ENCODE results near the gene ZNF497. TPM values are rescaled to one million over a fixed set of nuclear protein-coding genes. Genes with fewer than 3 reads are reported as not detected.
A peak's percentile ranks its signal among the peaks of the same experiment; 100 is the strongest.

ZNF497 gene
- total RNA-seq (1 to 10 TPM in 4 of 5 donors, under 1 TPM in 1; 0.98 to 3.4 (median 2.2) TPM), total RNA-seq (0.15 to 3.4 (median 1.2) reads per million in 29 experiments)
- 0.85 TPM for total RNA-seq (2013)

- no peaks in the 10 kb centered on the region for H3K9me3 Mint-ChIP-seq
- H3K27ac Mint-ChIP-seq = peak within 1 kb of the TSS; percentile 80 to 90
- H3K27me3 ChIP-seq (replicated peaks in 1 of 2; ENCODE audit: control insufficient read depth in 2 of 2, extremely low read depth in 1 of 2, insufficient read depth in 2 of 2, low read length in 1 of 2) = peaks cover 0 to 22% of the 10 kb centered on the region in 2 experiments
- peak within 1 kb of the TSS; percentile 67 for H3K27ac ChIP-seq (ENCODE audit: low read length)
- no peaks in the 10 kb centered on the region for H3K36me3 Mint-ChIP-seq
- ChIA-PET POLR2A (interaction anchor here in 1 of 2 donors (0.7 to 1.0 kb wide), 2 partner anchors 52 to 56 kb away, joined by 3 to 4 read pairs; no protein-coding TSS in a partner anchor), CTCF (interaction anchor here in 1 of 2 donors (0.6 to 1.2 kb wide), 6 partner anchors 15 to 179 kb away, joined by 3 to 8 read pairs (median 4); partner anchors contain the start of genes ZBTB45 and ZNF324B)
- no peaks in the 10 kb centered on the region for H3K36me3 ChIP-seq (ENCODE audit: control insufficient read depth in 2 of 2, extremely low read depth in 1 of 2, insufficient read depth in 1 of 2, low read length in 1 of 2)
- peaks cover 0 to 31% of the 10 kb centered on the region in 2 experiments for H3K4me1 ChIP-seq (ENCODE audit: control insufficient read depth in 1 of 2, extremely low read depth in 1 of 2, insufficient read depth in 2 of 2, low read length in 2 of 2)
- peaks cover 11 to 17% (median 11%) of the 10 kb centered on the region in 3 donors for H3K4me1 Mint-ChIP-seq
- WGBS (ENCODE audit: insufficient coverage) = under 1% methylated on average over 73 of the region's 74 CpGs
- ATAC-seq (replicated peaks in 1 of 4) (peak; percentile 87 to 96 (median 92)), DNase-seq (peak; percentile 90 to 99 (median 95))
- H3K27me3 Mint-ChIP-seq = no peaks in the 10 kb centered on the region
- peak within 1 kb of the TSS; percentile 83 to 92 (median 89) for H3K4me3 Mint-ChIP-seq
- no peaks in the 10 kb centered on the region for H3K9me3 ChIP-seq
- H3K4me3 ChIP-seq (ENCODE audit: control insufficient read depth in 1 of 2, extremely low read depth in 1 of 2, low read length in 1 of 2) = peak within 1 kb of the TSS; percentile 83 to 86
Observed at GRCh38 chr19:58362272-58362994, at the start of gene ZNF497. ZNF497 (minus strand) TSS chr19:58362751; CDS start chr19:58357635, 5,116 bp downstream.

GRCh38 chr19:58409010-58409790 is 46.6 kb upstream of the ZNF497 start:
- no peaks in the 10 kb centered on the region for H3K27me3 Mint-ChIP-seq
- Histone ChIP-seq H3K36me3 (ENCODE audit: control insufficient read depth in 2 of 2, extremely low read depth in 1 of 2, insufficient read depth in 1 of 2, low read length in 1 of 2) (no peaks in the 10 kb centered on the region), H3K27ac (ENCODE audit: low read length) (peak overlapping the region; percentile 79), H3K9me3 (no peaks in the 10 kb centered on the region), H3K4me3 (ENCODE audit: control insufficient read depth in 1 of 2, extremely low read depth in 1 of 2, low read length in 1 of 2) (peak overlapping the region; percentile 90 to 92), H3K4me1 (ENCODE audit: control insufficient read depth in 1 of 2, extremely low read depth in 1 of 2, insufficient read depth in 2 of 2, low read length in 2 of 2) (peaks cover 10 to 24% of the 10 kb centered on the region in 2 experiments), H3K27me3 (replicated peaks in 1 of 2; ENCODE audit: control insufficient read depth in 2 of 2, extremely low read depth in 1 of 2, insufficient read depth in 2 of 2, low read length in 1 of 2) (no peaks in the 10 kb centered on the region)
- H3K9me3 Mint-ChIP-seq = no peaks in the 10 kb centered on the region
- WGBS (ENCODE audit: insufficient coverage) = 4% methylated on average over 33 of the region's 34 CpGs
- H3K36me3 Mint-ChIP-seq = peaks cover 3% of the 10 kb centered on the region
- CTCF ChIA-PET = interaction anchor here in 1 of 2 donors (0.6 kb wide), 2 partner anchors 245 to 265 kb away, joined by 3 to 4 read pairs; no protein-coding TSS in a partner anchor
- POLR2A ChIA-PET = interaction anchor here (0.6 to 0.7 kb wide), 5 partner anchors 28 to 104 kb away, joined by 3 to 6 read pairs (median 3); partner anchors contain the start of genes ERVK3-1 (in 1 of the 2) and ZNF837 (in 1 of the 2)
- H3K27ac Mint-ChIP-seq = peak overlapping the region; percentile 50 to 74
- no peak for ATAC-seq (replicated peaks in 1 of 4)
- peak in 2 of 35 experiments; percentile 4 to 30 for DNase-seq
- peak overlapping the region; percentile 92 to 95 (median 94) for H3K4me3 Mint-ChIP-seq
- peaks cover 35 to 37% (median 37%) of the 10 kb centered on the region in 3 donors for H3K4me1 Mint-ChIP-seq

- H3K27me3 ChIP-seq (replicated peaks in 1 of 2; ENCODE audit: control insufficient read depth in 2 of 2, extremely low read depth in 1 of 2, insufficient read depth in 2 of 2, low read length in 1 of 2) = no peaks in the 10 kb centered on the region
- H3K36me3 Mint-ChIP-seq = peaks cover 3% of the 10 kb centered on the region
Observed at GRCh38 chr19:58408152-58409009, 45.8 kb upstream of the ZNF497 start, which contains the start of gene ZNF584. ZNF584 (plus strand) TSS chr19:58408649; CDS start chr19:58409148, 499 bp downstream.

GRCh38 chr19:58407658-58408151 is 45.2 kb upstream of the ZNF497 start:
- no peaks in the 10 kb centered on the region for H3K9me3 Mint-ChIP-seq
- peak overlapping the region; percentile 90 to 92 for H3K4me3 ChIP-seq (ENCODE audit: control insufficient read depth in 1 of 2, extremely low read depth in 1 of 2, low read length in 1 of 2)
- H3K27me3 ChIP-seq (replicated peaks in 1 of 2; ENCODE audit: control insufficient read depth in 2 of 2, extremely low read depth in 1 of 2, insufficient read depth in 2 of 2, low read length in 1 of 2) = no peaks in the 10 kb centered on the region
- peaks cover 35 to 37% (median 35%) of the 10 kb centered on the region in 3 donors for H3K4me1 Mint-ChIP-seq
- peak overlapping the region; percentile 59 to 94 for H3K27ac Mint-ChIP-seq
- ChIA-PET POLR2A (no interaction called here), CTCF (no interaction called here)
- no peak for DNase-seq
- H3K36me3 Mint-ChIP-seq = peaks cover 3% of the 10 kb centered on the region
- peak overlapping the region; percentile 92 to 95 (median 94) for H3K4me3 Mint-ChIP-seq
- ATAC-seq (replicated peaks in 1 of 4) = no peak
- H3K9me3 ChIP-seq = no peaks in the 10 kb centered on the region
- H3K27me3 Mint-ChIP-seq = no peaks in the 10 kb centered on the region
- peaks cover 10 to 24% of the 10 kb centered on the region in 2 experiments for H3K4me1 ChIP-seq (ENCODE audit: control insufficient read depth in 1 of 2, extremely low read depth in 1 of 2, insufficient read depth in 2 of 2, low read length in 2 of 2)
- WGBS (ENCODE audit: insufficient coverage) = 33% methylated on average over 17 of the region's 22 CpGs
- no peaks in the 10 kb centered on the region for H3K36me3 ChIP-seq (ENCODE audit: control insufficient read depth in 2 of 2, extremely low read depth in 1 of 2, insufficient read depth in 1 of 2, low read length in 1 of 2)
- peak overlapping the region; percentile 79 for H3K27ac ChIP-seq (ENCODE audit: low read length)

More at GRCh38 chr19:58408152-58409009, 45.8 kb upstream of the ZNF497 start, which contains the start of gene ZNF584:
- H3K4me3 ChIP-seq (ENCODE audit: control insufficient read depth in 1 of 2, extremely low read depth in 1 of 2, low read length in 1 of 2) = peak within 1 kb of the TSS; percentile 90 to 92
- H3K4me1 Mint-ChIP-seq = peaks cover 35 to 37% (median 37%) of the 10 kb centered on the region in 3 donors
- POLR2A ChIA-PET = interaction anchor here (0.6 to 0.7 kb wide), 5 partner anchors 27 to 104 kb away, joined by 3 to 6 read pairs (median 3); partner anchors contain the start of genes ERVK3-1 (in 1 of the 2) and ZNF837 (in 1 of the 2)
- H3K9me3 ChIP-seq = no peaks in the 10 kb centered on the region
- H3K9me3 Mint-ChIP-seq = no peaks in the 10 kb centered on the region
- peaks cover 10 to 24% of the 10 kb centered on the region in 2 experiments for H3K4me1 ChIP-seq (ENCODE audit: control insufficient read depth in 1 of 2, extremely low read depth in 1 of 2, insufficient read depth in 2 of 2, low read length in 2 of 2)
- CTCF ChIA-PET = interaction anchor here in 1 of 2 donors (0.6 kb wide), 1 partner anchor 264 kb away, joined by 3 read pairs; no protein-coding TSS in a partner anchor
- H3K27ac Mint-ChIP-seq = peak within 1 kb of the TSS; percentile 90 to 94
- under 1% methylated on average over 100 of the region's 100 CpGs for WGBS (ENCODE audit: insufficient coverage)
- ATAC-seq (replicated peaks in 1 of 4) (peak; percentile 97 to 98 (median 98)), DNase-seq (peak; percentile 83 to 95 (median 91))
- no peaks in the 10 kb centered on the region for H3K36me3 ChIP-seq (ENCODE audit: control insufficient read depth in 2 of 2, extremely low read depth in 1 of 2, insufficient read depth in 1 of 2, low read length in 1 of 2)
- H3K4me3 Mint-ChIP-seq = peak within 1 kb of the TSS; percentile 92 to 95 (median 94)
- peak within 1 kb of the TSS; percentile 79 for H3K27ac ChIP-seq (ENCODE audit: low read length)
- no peaks in the 10 kb centered on the region for H3K27me3 Mint-ChIP-seq

- 82% methylated on average over 9 of the region's 10 CpGs for WGBS (ENCODE audit: insufficient coverage)
- no peak for DNase-seq
- ChIA-PET CTCF (no interaction called here), POLR2A (no interaction called here)
- no peaks in the 10 kb centered on the region for H3K36me3 ChIP-seq (ENCODE audit: control insufficient read depth in 2 of 2, extremely low read depth in 1 of 2, insufficient read depth in 1 of 2, low read length in 1 of 2)
- ATAC-seq (replicated peaks in 1 of 4) = no peak
- Mint-ChIP-seq H3K36me3 (no peaks in the 10 kb centered on the region), H3K27me3 (no peaks in the 10 kb centered on the region), H3K4me1 (peaks cover 35 to 37% (median 35%) of the 10 kb centered on the region in 3 donors), H3K27ac (peak overlapping the region; percentile 65 to 80), H3K4me3 (peak overlapping the region; percentile 92 to 95 (median 94)), H3K9me3 (no peaks in the 10 kb centered on the region)
- no peaks in the 10 kb centered on the region for H3K9me3 ChIP-seq
- H3K27me3 ChIP-seq (replicated peaks in 1 of 2; ENCODE audit: control insufficient read depth in 2 of 2, extremely low read depth in 1 of 2, insufficient read depth in 2 of 2, low read length in 1 of 2) = no peaks in the 10 kb centered on the region
- peaks cover 10 to 28% of the 10 kb centered on the region in 2 experiments for H3K4me1 ChIP-seq (ENCODE audit: control insufficient read depth in 1 of 2, extremely low read depth in 1 of 2, insufficient read depth in 2 of 2, low read length in 2 of 2)
- H3K27ac ChIP-seq (ENCODE audit: low read length) = no peak overlapping the region
- peak overlapping the region in 1 of 2 donors; percentile 92 for H3K4me3 ChIP-seq (ENCODE audit: control insufficient read depth in 1 of 2, extremely low read depth in 1 of 2, low read length in 1 of 2)
Observed at GRCh38 chr19:58406818-58407657, 44.5 kb upstream of the ZNF497 start.

All from T-cell (primary cell).